HAP-1 (cell line): Measurements from ENCODE around the gene SMAD3.

Experiments used
- DNase-seq, 2 experiments: peaks; one replicate each; pipeline ENCODE4 v3.0.0-alpha.2; 2016 to 2020; ENCODE audit warnings: low spot score in 2 of 2
- H3K27me3 ChIP-seq: fragments of 250-450 bp; sonication (Bioruptor Pico); 2 replicates; pipeline ENCODE4 v1.5.1; 2020; ENCODE audit warnings: low read depth, mild to moderate bottlenecking, moderate library complexity
- H3K36me3 ChIP-seq: fragments of 250-450 bp; sonication (Bioruptor Pico); replicated peaks from 2 replicates; pipeline ENCODE4 v1.5.1; 2020; ENCODE audit warnings: mild to moderate bottlenecking
- H3K4me1 ChIP-seq: fragments of 250-450 bp; sonication (Bioruptor Pico); 2 replicates; pipeline ENCODE4 v1.5.1; 2020; ENCODE audit warnings: mild to moderate bottlenecking
- H3K4me3 ChIP-seq: fragments of 250-450 bp; sonication (Bioruptor Pico); 2 replicates; pipeline ENCODE4 v1.5.1; 2020; ENCODE audit warnings: mild to moderate bottlenecking, moderate library complexity
- H3K9me3 ChIP-seq: fragments of 250-450 bp; sonication (Bioruptor Pico); 2 replicates; pipeline ENCODE4 v1.5.1; 2020; ENCODE audit warnings: mild to moderate bottlenecking, moderate library complexity
- in situ Hi-C: fragments of 300-500 bp; cut with MboI; formaldehyde crosslinking; loops from 3 replicates; pipeline ENCODE4 v1.14.3; 2020; ENCODE audit warnings: low sequenced_read_pairs, inconsistent platforms, mixed read lengths

The SMAD3 gene

GRCh38 chr15:67215102-67215501, 149.7 kb downstream of the SMAD3 start:
- Histone ChIP-seq H3K9me3 (no peaks in the 10 kb centered on the region; the same call in 1 of the 2 replicates), H3K36me3 (no peaks in the 10 kb centered on the region; the same call in 1 of the 2 replicates), H3K27me3 (no peaks in the 10 kb centered on the region), H3K4me1 (no peaks in the 10 kb centered on the region), H3K4me3 (no peak overlapping the region)
- in situ Hi-C loops: no loop called here
- no peak for DNase-seq

GRCh38 chr15:67216859-67217258, 151.5 kb downstream of the SMAD3 start:
- H3K9me3 ChIP-seq: no peaks in the 10 kb centered on the region; the same call in 1 of the 2 replicates
- no peaks in the 10 kb centered on the region for H3K27me3 ChIP-seq
- no peaks in the 10 kb centered on the region for H3K4me1 ChIP-seq
- H3K36me3 ChIP-seq: no peaks in the 10 kb centered on the region; the same call in 1 of the 2 replicates
- in situ Hi-C loops: no loop called here
- no peak for DNase-seq
- no peak overlapping the region for H3K4me3 ChIP-seq

DNA sequence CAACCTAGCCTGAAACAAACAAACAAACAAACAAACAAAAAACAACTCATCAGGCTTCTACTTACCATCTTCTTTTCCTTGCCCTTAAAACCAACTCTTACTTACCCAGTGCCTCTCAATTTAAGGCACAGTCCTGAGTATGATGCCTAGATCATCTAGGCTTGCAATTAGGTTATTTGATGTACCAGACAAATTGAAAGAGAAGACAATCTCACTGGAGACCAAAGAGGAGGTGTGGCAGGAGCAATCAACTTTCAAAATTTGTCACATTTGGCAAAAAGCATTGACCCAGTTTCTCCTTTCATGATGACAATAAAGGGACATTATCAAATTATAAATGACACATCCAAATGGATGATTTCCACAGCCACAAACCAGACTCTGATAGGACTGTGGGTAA, 153.0 kb downstream of the SMAD3 start:
- DNase-seq: no peak
- in situ Hi-C loops: no loop called here
- H3K9me3 ChIP-seq: no peaks in the 10 kb centered on the region; the same call in 1 of the 2 replicates
- H3K36me3 ChIP-seq: no peaks in the 10 kb centered on the region; the same call in 1 of the 2 replicates
- no peaks in the 10 kb centered on the region for H3K27me3 ChIP-seq
- H3K4me1 ChIP-seq: no peaks in the 10 kb centered on the region
- H3K4me3 ChIP-seq: no peak overlapping the region

DNA sequence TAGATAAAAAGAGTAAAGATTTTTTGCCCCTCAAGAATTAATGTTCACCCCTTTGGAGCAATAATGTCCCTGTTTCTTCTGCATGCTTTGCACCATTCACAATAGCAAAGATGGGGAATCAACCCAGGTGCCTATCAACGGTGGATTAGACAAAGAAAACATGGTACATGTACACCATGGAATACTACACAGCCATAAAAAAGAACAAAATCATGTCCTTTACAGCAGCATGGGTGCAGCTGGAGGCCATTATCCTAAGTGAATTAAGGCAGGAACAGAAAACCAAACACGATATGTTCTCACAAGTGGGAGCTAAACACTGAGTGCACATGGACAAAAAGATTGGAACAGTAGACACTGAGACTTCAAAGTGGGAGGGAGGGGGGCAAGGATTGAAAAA, 153.9 kb downstream of the SMAD3 start:
- no peak overlapping the region for H3K4me3 ChIP-seq
- in situ Hi-C loops: no loop called here
- no peaks in the 10 kb centered on the region for H3K27me3 ChIP-seq
- no peaks in the 10 kb centered on the region for H3K4me1 ChIP-seq
- no peaks in the 10 kb centered on the region; the same call in 1 of the 2 replicates for H3K9me3 ChIP-seq
- no peak for DNase-seq
- H3K36me3 ChIP-seq: no peaks in the 10 kb centered on the region; the same call in 1 of the 2 replicates

DNA sequence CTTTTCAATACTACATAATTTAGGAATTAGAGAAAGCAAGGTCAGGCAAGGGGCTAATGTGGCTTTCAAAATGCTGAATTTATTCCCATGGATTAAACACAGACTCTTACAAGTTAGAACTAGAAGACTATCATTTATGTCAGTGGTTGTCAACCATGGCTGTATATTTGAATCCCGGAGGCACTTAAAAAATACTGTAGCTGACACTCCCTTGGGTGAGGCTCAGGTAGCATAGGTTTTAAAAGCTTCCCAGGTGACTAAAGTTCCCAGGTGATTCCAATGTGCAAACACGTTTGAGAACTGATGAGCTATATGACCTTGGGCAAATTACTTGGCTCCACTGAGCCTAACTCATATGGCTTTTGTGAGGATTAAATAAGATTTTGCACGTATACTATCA, 159.5 kb downstream of the SMAD3 start:
- H3K4me3 ChIP-seq: no peak overlapping the region
- in situ Hi-C loops: no loop called here
- H3K9me3 ChIP-seq: no peaks in the 10 kb centered on the region; the same call in 1 of the 2 replicates
- DNase-seq: no peak
- no peaks in the 10 kb centered on the region for H3K27me3 ChIP-seq
- H3K4me1 ChIP-seq: no peaks in the 10 kb centered on the region
- peaks cover 12% of the 10 kb centered on the region for H3K36me3 ChIP-seq

- H3K36me3 ChIP-seq: peaks cover 12% of the 10 kb centered on the region
- H3K27me3 ChIP-seq: no peaks in the 10 kb centered on the region
- no peak for DNase-seq
- H3K9me3 ChIP-seq: no peaks in the 10 kb centered on the region; the same call in 1 of the 2 replicates
- in situ Hi-C loops: no loop called here
- no peaks in the 10 kb centered on the region for H3K4me1 ChIP-seq
- H3K4me3 ChIP-seq: no peak overlapping the region
Observed at GRCh38 chr15:67225336-67225735, 159.9 kb downstream of the SMAD3 start.

DNA sequence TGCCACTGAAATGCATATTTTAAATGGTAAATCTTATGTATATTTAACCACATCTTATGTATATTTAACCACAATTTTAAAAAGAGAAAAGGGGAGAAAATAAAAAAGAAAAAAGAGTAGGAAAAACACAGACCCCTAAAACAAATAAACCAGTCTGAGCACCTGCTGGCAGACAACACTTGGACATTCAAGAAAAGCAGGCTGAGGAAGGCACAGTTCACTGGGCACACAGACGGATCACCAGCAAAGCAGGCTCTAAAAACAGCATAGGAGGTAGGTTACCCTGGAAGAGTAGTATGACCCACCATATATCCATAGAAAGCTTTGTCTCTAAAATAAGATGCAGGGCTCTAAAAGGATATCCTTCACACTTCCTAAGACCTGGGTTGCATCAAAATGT, 162.0 kb downstream of the SMAD3 start:
- H3K27me3 ChIP-seq: no peaks in the 10 kb centered on the region
- no peak overlapping the region for H3K4me3 ChIP-seq
- no peak for DNase-seq
- H3K36me3 ChIP-seq: peaks cover 28% of the 10 kb centered on the region
- no peaks in the 10 kb centered on the region for H3K9me3 ChIP-seq
- in situ Hi-C loops: no loop called here
- H3K4me1 ChIP-seq: no peaks in the 10 kb centered on the region

GRCh38 chr15:67227846-67228245, 162.4 kb downstream of the SMAD3 start:
- H3K36me3 ChIP-seq: peaks cover 32% of the 10 kb centered on the region
- in situ Hi-C loops: no loop called here
- no peak for DNase-seq
- H3K9me3 ChIP-seq: no peaks in the 10 kb centered on the region
- H3K27me3 ChIP-seq: no peaks in the 10 kb centered on the region
- no peak overlapping the region for H3K4me3 ChIP-seq
- no peaks in the 10 kb centered on the region for H3K4me1 ChIP-seq

DNA sequence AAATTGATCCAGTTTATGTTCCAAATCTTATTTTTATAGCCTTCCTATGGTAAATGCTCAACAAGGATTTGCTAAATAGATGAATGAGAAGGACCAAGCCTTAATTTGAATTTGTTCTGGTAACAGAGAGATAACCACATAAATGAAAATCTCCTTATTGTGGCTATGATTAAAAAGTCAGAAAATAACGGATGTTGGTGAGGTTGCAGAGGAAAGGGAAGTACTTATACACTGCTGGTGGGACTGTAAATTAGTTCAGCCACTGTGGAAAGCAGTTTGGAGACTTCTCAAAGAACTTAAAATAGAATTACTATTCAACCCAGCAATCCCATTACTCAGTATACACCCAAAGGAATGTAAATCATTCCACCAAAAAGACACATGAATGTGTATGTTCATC, 162.9 kb downstream of the SMAD3 start:
- H3K4me1 ChIP-seq: no peaks in the 10 kb centered on the region
- no peaks in the 10 kb centered on the region for H3K27me3 ChIP-seq
- in situ Hi-C loops: no loop called here
- no peak for DNase-seq
- H3K36me3 ChIP-seq: peaks cover 35% of the 10 kb centered on the region
- no peak overlapping the region for H3K4me3 ChIP-seq
- H3K9me3 ChIP-seq: no peaks in the 10 kb centered on the region

GRCh38 chr15:67230504-67230903, 165.1 kb downstream of the SMAD3 start:
- H3K4me3 ChIP-seq: no peak overlapping the region
- H3K27me3 ChIP-seq: no peaks in the 10 kb centered on the region
- in situ Hi-C loops: no loop called here
- no peaks in the 10 kb centered on the region for H3K9me3 ChIP-seq
- H3K36me3 ChIP-seq: peaks cover 43% of the 10 kb centered on the region
- no peaks in the 10 kb centered on the region for H3K4me1 ChIP-seq
- DNase-seq: no peak

DNA sequence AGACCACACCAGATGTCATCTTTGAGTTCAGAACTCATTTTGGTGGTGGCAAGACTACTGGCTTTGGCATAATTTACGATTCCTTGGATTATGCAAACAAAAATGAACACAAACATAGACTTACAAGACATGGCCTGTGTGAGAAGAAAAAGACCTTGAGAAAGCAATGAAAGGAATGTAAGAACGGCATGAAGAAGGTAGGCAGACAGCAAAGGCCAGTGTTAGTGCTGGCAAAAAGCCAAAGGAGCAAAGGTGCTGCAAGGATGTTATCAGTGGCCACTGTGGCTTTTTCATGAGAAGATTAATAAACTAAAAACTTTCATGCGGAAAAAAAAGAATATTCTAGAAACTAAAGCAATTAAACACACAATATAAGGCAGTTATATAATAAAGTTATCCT, 167.2 kb downstream of the SMAD3 start:
- H3K36me3 ChIP-seq: peaks cover 42% of the 10 kb centered on the region
- in situ Hi-C loops: no loop called here

DNA sequence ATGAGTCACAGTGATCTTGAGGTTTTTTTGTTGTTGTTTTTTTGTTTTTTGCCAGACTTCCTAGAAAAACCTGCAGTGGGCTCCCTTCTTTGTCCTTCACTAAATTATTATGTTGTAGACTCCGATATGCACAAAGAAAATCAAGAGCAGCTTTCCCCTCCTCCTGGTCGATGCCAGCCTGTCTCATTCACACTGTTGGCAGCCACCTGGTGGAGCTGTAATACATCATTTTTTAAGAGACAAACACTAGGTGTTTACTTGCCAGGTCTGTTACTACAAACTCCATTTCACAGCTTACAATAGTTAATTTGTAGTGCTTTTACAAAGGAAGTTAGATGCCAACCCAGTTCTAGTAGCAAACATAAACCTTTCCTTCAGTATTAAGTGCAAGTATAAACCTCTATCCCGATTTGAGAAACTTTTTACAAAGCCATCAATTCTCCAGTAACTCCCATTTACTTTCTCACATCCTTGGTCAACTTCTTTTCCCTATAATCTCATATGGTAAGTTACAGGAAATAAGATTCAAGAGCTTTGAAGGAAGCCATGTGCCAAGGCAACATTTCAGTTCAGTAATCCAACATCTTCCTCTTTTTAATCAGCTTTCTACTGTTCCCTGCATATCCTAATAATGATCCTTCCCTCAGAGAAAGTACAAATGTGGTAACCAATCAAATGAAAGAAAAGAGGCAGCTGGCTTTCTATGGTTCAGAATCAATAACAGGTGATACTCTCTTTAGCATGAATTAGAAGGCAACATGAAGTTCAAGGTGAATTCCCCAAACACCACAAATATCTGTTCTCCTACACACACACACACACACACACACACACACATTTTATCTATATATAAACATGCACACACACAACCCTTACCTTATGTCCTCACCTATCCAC, 175.1 kb downstream of the SMAD3 start:
- peak in 1 of 2 experiments; percentile 37 for DNase-seq
- Histone ChIP-seq H3K4me1 (peaks cover 5% of the 10 kb centered on the region; the same call in 1 of the 2 replicates), H3K27me3 (no peaks in the 10 kb centered on the region), H3K36me3 (peaks cover under 1% of the 10 kb centered on the region; the same call in 1 of the 2 replicates), H3K4me3 (no peak overlapping the region), H3K9me3 (no peaks in the 10 kb centered on the region)
- in situ Hi-C loops: no loop called here

More for the DNA sequence above, 167.2 kb downstream of the SMAD3 start:
- no peaks in the 10 kb centered on the region for H3K4me1 ChIP-seq
- H3K27me3 ChIP-seq: no peaks in the 10 kb centered on the region
- no peaks in the 10 kb centered on the region for H3K9me3 ChIP-seq
- no peak overlapping the region for H3K4me3 ChIP-seq
- no peak for DNase-seq

GRCh38 chr15:67241132-67241855, 175.9 kb downstream of the SMAD3 start:
- Histone ChIP-seq H3K27me3 (no peaks in the 10 kb centered on the region), H3K4me1 (peaks cover 5% of the 10 kb centered on the region; the same call in 1 of the 2 replicates), H3K36me3 (peaks cover 5% of the 10 kb centered on the region; the same call in 1 of the 2 replicates), H3K9me3 (no peaks in the 10 kb centered on the region), H3K4me3 (no peak overlapping the region)
- no peak for DNase-seq
- in situ Hi-C loops: no loop called here

DNA sequence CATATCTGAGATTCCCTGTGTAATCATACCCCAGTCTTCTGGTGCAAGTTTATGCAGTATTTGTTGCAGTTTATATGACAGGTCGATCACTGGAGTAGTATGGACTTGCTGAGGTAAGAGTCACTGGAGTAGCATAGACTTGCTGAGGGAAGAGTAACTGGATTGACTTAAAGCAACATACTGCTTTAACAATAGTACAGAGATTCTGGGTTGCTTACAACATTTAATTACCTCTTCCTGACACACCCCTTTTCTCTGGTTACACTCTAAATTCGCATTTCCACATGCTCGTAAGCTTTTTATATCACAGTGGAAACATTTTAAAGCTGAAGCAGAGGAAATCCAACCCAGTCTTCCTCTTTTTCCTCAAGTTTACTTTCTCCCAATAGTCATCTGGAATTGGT, 177.3 kb downstream of the SMAD3 start:
- Histone ChIP-seq H3K9me3 (no peaks in the 10 kb centered on the region), H3K4me1 (peaks cover 6% of the 10 kb centered on the region; the same call in 1 of the 2 replicates), H3K36me3 (peaks cover 5% of the 10 kb centered on the region; the same call in 1 of the 2 replicates), H3K4me3 (no peak overlapping the region), H3K27me3 (no peaks in the 10 kb centered on the region)
- in situ Hi-C loops: no loop called here
- no peak for DNase-seq
